Endothelial cell of hepatic sinusoid (primary cell): ENCODE measurements around the gene THOC6.
"Not testable (repeated sequence)": the region's sequence is repeated elsewhere in the genome, so short reads cannot be mapped to it uniquely, and the experiment has no call there.

Source experiments
- in situ Hi-C: cut with HindIII; loops from 2 replicates; pipeline ENCODE4 v1.10.0; 2017; ENCODE audit warnings: low sequenced_read_pairs

THOC6 gene

GRCh38 chr16:3052571-3053329, 28.9 kb downstream of the THOC6 start:
- in situ Hi-C loops: not testable (repeated sequence)

- in situ Hi-C loops: not testable (repeated sequence)
Measured at GRCh38 chr16:3053330-3053710, 29.5 kb downstream of the THOC6 start.

GRCh38 chr16:3054965-3055733, 31.3 kb downstream of the THOC6 start:
- in situ Hi-C loops: no loop called here

GRCh38 chr16:3055734-3056115, 31.9 kb downstream of the THOC6 start:
- in situ Hi-C loops: not testable (repeated sequence)

- in situ Hi-C loops: no loop called here
Measured at GRCh38 chr16:3056336-3057180, 32.7 kb downstream of the THOC6 start.

- in situ Hi-C loops: no loop called here
Measured at GRCh38 chr16:3057181-3058138, 33.6 kb downstream of the THOC6 start.

GRCh38 chr16:3058139-3059030, 34.5 kb downstream of the THOC6 start:
- in situ Hi-C loops: no loop called here

GRCh38 chr16:3059041-3059722, 35.3 kb downstream of the THOC6 start:
- in situ Hi-C loops: no loop called here

- in situ Hi-C loops: no loop called here
Measured at GRCh38 chr16:3059723-3060242, 35.9 kb downstream of the THOC6 start.

GRCh38 chr16:3060339-3061127, 36.7 kb downstream of the THOC6 start:
- in situ Hi-C loops: no loop called here

GRCh38 chr16:3062553-3062952, 38.7 kb downstream of the THOC6 start:
- in situ Hi-C loops: no loop called here

- in situ Hi-C loops: no loop called here
Measured at GRCh38 chr16:3063625-3064386, 40.0 kb downstream of the THOC6 start.

GRCh38 chr16:3065069-3065741, 41.4 kb downstream of the THOC6 start, which contains the start of gene IL32:
TSS of gene IL32 (plus strand) at chr16:3065640. CDS start at chr16:3065812, 172 bp downstream.
- in situ Hi-C loops: loop anchor here (5.0 kb wide), 1 partner anchor 62 kb away; no protein-coding TSS in a partner anchor

- in situ Hi-C loops: loop anchor here (5.0 kb wide), 1 partner anchor 61 kb away; no protein-coding TSS in a partner anchor
Measured at GRCh38 chr16:3065742-3066439, 42.1 kb downstream of the THOC6 start.

- in situ Hi-C loops: loop anchor here (5.0 kb wide), 1 partner anchor 61 kb away; no protein-coding TSS in a partner anchor
Measured at GRCh38 chr16:3066440-3066748, 42.6 kb downstream of the THOC6 start.

- in situ Hi-C loops: loop anchor here (5.0 kb wide), 1 partner anchor 59 kb away; no protein-coding TSS in a partner anchor
Measured at GRCh38 chr16:3068487-3068886, 44.7 kb downstream of the THOC6 start.
